22Rv1 (cell line): Measurements from ENCODE around the gene ARRDC5.
A peak's percentile ranks its signal among the peaks of the same experiment; 100 is the strongest.

Experiments used
- CTCF ChIP-seq: fragments of 450-650 bp; IDR thresholded peaks from 2 replicates; pipeline ENCODE4 v1.5.1; 2017; ENCODE audit warnings: mild to moderate bottlenecking
- ZFX ChIP-seq: fragments of 450-650 bp; IDR thresholded peaks from 2 replicates; pipeline ENCODE4 v1.6.1; 2017; ENCODE audit warnings: antibody characterized with exemption, borderline replicate concordance

- peak; percentile 91 for TF ChIP-seq CTCF
- TF ChIP-seq ZFX = no peak
These were observed 51.0 kb downstream of the ARRDC5 start for GRCh38 chr19:4851551-4852290.
